ENCODE measurements around the gene PPP1R9A. TPM values are rescaled to one million over a fixed set of nuclear protein-coding genes. Genes with fewer than 3 reads are reported as not detected.

PPP1R9A gene
- total RNA-seq, 1 donor from 2014 or later, result 1.3 TPM

GRCh38 chr7:95144256-95144655 lies 236.9 kb downstream of the PPP1R9A start:
- ATAC-seq (ENCODE audit: low read depth), result no peak
- Mint-ChIP-seq H3K27ac (no peak overlapping the region), H3K9me3 (peaks cover 8% of the 10 kb centered on the region), H3K27me3 (no peaks in the 10 kb centered on the region), H3K36me3 (ENCODE audit: low read depth) (no peaks in the 10 kb centered on the region), H3K4me1 (no peaks in the 10 kb centered on the region), H3K4me3 (no peak overlapping the region)
- ChIA-PET CTCF (no interaction called here), POLR2A (no interaction called here)
- intact Hi-C loops (cut with micrococcal nuclease), result no loop called here
- TF ChIP-seq CTCF (IDR thresholded peaks at IDR 0.05), result no peak
- DNase-seq, result no peak

DNA sequence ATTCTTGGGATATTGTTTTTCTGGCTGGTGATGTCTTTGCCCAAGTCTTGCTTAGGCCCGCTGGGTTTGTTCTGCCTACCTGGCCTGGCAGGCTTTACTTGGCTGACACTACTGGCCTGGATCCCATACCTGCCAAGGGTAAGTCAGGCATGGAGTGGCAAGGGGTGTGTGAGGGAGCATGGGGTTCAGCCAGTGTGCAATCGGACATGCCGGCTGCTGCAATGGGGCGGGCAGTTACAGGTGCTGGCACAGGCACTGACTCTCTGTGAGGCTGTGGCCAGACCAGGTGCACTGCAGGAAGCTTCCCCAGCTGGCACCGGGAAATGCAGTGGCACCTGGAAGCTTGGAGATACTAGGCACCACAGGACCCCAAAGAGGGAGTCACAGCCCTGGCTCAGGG lies 248.6 kb downstream of the PPP1R9A start:
- no peak for TF ChIP-seq CTCF (IDR thresholded peaks at IDR 0.05)
- DNase-seq (no peak), ATAC-seq (ENCODE audit: low read depth) (no peak)
- no peaks in the 10 kb centered on the region for H3K36me3 Mint-ChIP-seq (ENCODE audit: low read depth)
- ChIA-PET POLR2A (no interaction called here), CTCF (no interaction called here)
- H3K4me3 Mint-ChIP-seq, result no peak overlapping the region
- H3K9me3 Mint-ChIP-seq, result peaks cover 5% of the 10 kb centered on the region
- no peak overlapping the region for H3K27ac Mint-ChIP-seq
- no peaks in the 10 kb centered on the region for H3K4me1 Mint-ChIP-seq
- H3K27me3 Mint-ChIP-seq, result no peaks in the 10 kb centered on the region
- intact Hi-C loops (cut with micrococcal nuclease), result no loop called here

DNA sequence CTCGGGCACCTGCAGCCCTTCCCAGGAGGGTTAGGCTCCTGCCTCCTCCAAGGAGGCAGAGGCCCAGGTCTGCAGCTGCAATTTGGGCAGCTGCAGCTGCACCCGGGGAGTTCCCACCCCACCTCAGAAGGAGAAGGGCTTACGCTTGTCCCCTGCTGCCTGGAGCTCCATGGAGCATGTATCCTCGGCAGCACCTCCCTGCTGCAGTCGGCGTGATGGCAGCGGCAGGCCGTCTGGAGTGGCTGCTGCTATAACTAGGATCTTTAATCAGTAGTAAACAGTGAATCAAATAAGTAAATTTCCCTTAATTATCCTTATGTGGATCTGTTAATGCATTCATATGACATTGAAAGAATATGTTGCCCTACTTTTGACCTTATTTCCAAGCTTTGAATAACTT lies 250.0 kb downstream of the PPP1R9A start:
- POLR2A ChIA-PET, result no interaction called here
- no peak for ATAC-seq (ENCODE audit: low read depth)
- H3K4me3 Mint-ChIP-seq, result no peak overlapping the region
- peaks cover 8% of the 10 kb centered on the region for H3K9me3 Mint-ChIP-seq
- intact Hi-C loops (cut with micrococcal nuclease), result no loop called here
- CTCF ChIA-PET, result no interaction called here
- TF ChIP-seq CTCF (IDR thresholded peaks at IDR 0.05), result no peak
- no peaks in the 10 kb centered on the region for H3K27me3 Mint-ChIP-seq
- no peaks in the 10 kb centered on the region for H3K36me3 Mint-ChIP-seq (ENCODE audit: low read depth)
- no peak overlapping the region for H3K27ac Mint-ChIP-seq
- H3K4me1 Mint-ChIP-seq, result no peaks in the 10 kb centered on the region
- no peak for DNase-seq

GRCh38 chr7:95169678-95170077 lies 262.3 kb downstream of the PPP1R9A start:
- no peak for TF ChIP-seq CTCF (IDR thresholded peaks at IDR 0.05)
- no peak for DNase-seq
- Mint-ChIP-seq H3K27ac (no peak overlapping the region), H3K27me3 (no peaks in the 10 kb centered on the region), H3K4me3 (no peak overlapping the region), H3K4me1 (no peaks in the 10 kb centered on the region), H3K36me3 (ENCODE audit: low read depth) (no peaks in the 10 kb centered on the region), H3K9me3 (no peaks in the 10 kb centered on the region)
- intact Hi-C loops (cut with micrococcal nuclease), result no loop called here
- ChIA-PET CTCF (interaction anchor here (0.5 kb wide), 1 partner anchor 720 kb away, joined by 3 read pairs; no protein-coding TSS in a partner anchor), POLR2A (no interaction called here)
- ATAC-seq (ENCODE audit: low read depth), result no peak

DNA sequence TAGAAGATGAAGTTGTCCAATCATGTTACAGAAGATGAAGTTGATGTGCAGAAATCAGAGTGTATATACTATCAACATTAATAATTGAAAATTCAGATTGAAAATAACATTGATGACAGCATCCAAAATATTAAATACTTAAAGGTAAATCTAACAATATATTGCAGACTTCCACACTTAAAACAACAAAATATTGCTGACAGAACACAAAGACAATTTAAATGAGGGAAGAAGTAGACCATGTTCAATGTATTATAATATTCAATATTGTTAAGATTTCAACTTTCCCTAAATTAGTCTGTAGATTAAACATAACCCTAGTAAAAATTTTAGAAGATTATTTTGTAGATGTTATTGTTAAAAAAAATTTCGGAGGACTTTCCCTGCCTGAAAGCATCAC lies 265.0 kb downstream of the PPP1R9A start:
- intact Hi-C loops (cut with micrococcal nuclease), result no loop called here
- H3K4me3 Mint-ChIP-seq, result no peak overlapping the region
- DNase-seq (no peak), ATAC-seq (ENCODE audit: low read depth) (no peak)
- peaks cover 4% of the 10 kb centered on the region for H3K9me3 Mint-ChIP-seq
- H3K4me1 Mint-ChIP-seq, result no peaks in the 10 kb centered on the region
- TF ChIP-seq CTCF (IDR thresholded peaks at IDR 0.05), result no peak
- ChIA-PET POLR2A (no interaction called here), CTCF (no interaction called here)
- no peaks in the 10 kb centered on the region for H3K27me3 Mint-ChIP-seq
- no peak overlapping the region for H3K27ac Mint-ChIP-seq
- no peaks in the 10 kb centered on the region for H3K36me3 Mint-ChIP-seq (ENCODE audit: low read depth)

Data from activated B cell treated with CpG ODN at 0.5 μM for 24 hours (primary cell).